Subcutaneous abdominal adipose tissue (tissue), 5 donors: ENCODE results near the gene TWNK.

Source experiments
- H3K27ac ChIP-seq: one replicate; pipeline ENCODE4 v1.7.0; 2013; ENCODE audit warnings: low read depth, mild to moderate bottlenecking, inconsistent platforms, low read length, moderate library complexity
- H3K27me3 ChIP-seq, 5 donors: one replicate each; pipeline ENCODE4 v1.7.0; 2013; ENCODE audit warnings: low read length in 5 of 5, inconsistent platforms in 1 of 5; ENCODE audit not compliant: control insufficient read depth in 5 of 5, insufficient read depth in 4 of 5
- H3K36me3 ChIP-seq, 5 donors: one replicate each; pipeline ENCODE4 v1.7.0; 2013; ENCODE audit warnings: low read length in 5 of 5; ENCODE audit not compliant: control insufficient read depth in 5 of 5, insufficient read depth in 5 of 5
- H3K4me1 ChIP-seq, 5 donors: one replicate each; pipeline ENCODE4 v1.7.0; 2013; ENCODE audit warnings: low read length in 5 of 5, mild to moderate bottlenecking in 3 of 5, moderate library complexity in 1 of 5; ENCODE audit not compliant: control insufficient read depth in 5 of 5, insufficient read depth in 5 of 5
- H3K4me3 ChIP-seq, 5 donors: one replicate each; pipeline ENCODE4 v1.7.0; 2013; ENCODE audit warnings: low read length in 5 of 5, low read depth in 1 of 5
- H3K9ac ChIP-seq, 5 donors: one replicate each; pipeline ENCODE4 v1.7.0; 2013; ENCODE audit warnings: low read length in 5 of 5, mild to moderate bottlenecking in 4 of 5, moderate library complexity in 3 of 5
- H3K9me3 ChIP-seq, 5 donors: one replicate each; pipeline ENCODE4 v1.7.0; 2013; ENCODE audit warnings: low read length in 5 of 5; ENCODE audit not compliant: control insufficient read depth in 5 of 5
- donor health status: healthy.
- donor health status: healthy.
- donor health status: healthy.
- donor health status: healthy.
- donor health status: healthy.

The TWNK gene

GRCh38 chr10:101000915-101001658 lies 13.7 kb downstream of the TWNK start:
- H3K4me1 ChIP-seq: peaks cover 16 to 85% (median 80%) of the 10 kb centered on the region in 5 donors
- no peaks in the 10 kb centered on the region for H3K27me3 ChIP-seq
- peaks cover 0 to 38% (median 31%) of the 10 kb centered on the region in 5 donors for H3K36me3 ChIP-seq
- peak overlapping the region; percentile 93 to 99 (median 98) for H3K9ac ChIP-seq
- no peaks in the 10 kb centered on the region for H3K9me3 ChIP-seq
- peak overlapping the region; percentile 91 to 97 (median 93) for H3K4me3 ChIP-seq
- H3K27ac ChIP-seq: peak overlapping the region; percentile 99

GRCh38 chr10:101001659-101002035 lies 14.3 kb downstream of the TWNK start:
- H3K9ac ChIP-seq: peak overlapping the region; percentile 53 to 99 (median 98)

DNA sequence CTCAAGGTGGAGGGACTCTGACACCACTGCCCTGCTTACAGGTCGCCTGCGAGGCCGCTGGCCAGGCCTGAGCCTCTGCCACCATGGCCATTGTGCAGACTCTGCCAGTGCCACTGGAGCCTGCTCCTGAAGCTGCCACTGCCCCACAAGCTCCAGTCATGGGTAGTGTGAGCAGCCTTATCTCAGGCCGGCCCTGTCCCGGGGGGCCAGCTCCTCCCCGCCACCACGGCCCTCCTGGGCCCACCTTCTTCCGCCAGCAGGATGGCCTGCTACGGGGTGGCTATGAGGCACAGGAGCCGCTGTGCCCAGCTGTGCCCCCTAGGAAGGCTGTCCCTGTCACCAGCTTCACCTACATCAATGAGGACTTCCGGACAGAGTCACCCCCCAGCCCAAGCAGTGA lies 15.1 kb downstream of the TWNK start:
- no peaks in the 10 kb centered on the region for H3K27me3 ChIP-seq
- no peaks in the 10 kb centered on the region for H3K9me3 ChIP-seq
- H3K27ac ChIP-seq: peak overlapping the region; percentile 99
- H3K9ac ChIP-seq: peak overlapping the region in 4 of 5 donors; percentile 53 to 99 (median 98)
- peaks cover 16 to 82% (median 70%) of the 10 kb centered on the region in 5 donors for H3K4me1 ChIP-seq
- H3K36me3 ChIP-seq: peaks cover 0 to 52% (median 44%) of the 10 kb centered on the region in 5 donors
- H3K4me3 ChIP-seq: peak overlapping the region in 3 of 5 donors; percentile 91 to 93 (median 93)

More at GRCh38 chr10:101001659-101002035, 14.3 kb downstream of the TWNK start:
- H3K27ac ChIP-seq: peak overlapping the region; percentile 99
- no peaks in the 10 kb centered on the region for H3K27me3 ChIP-seq
- peaks cover 0 to 44% (median 36%) of the 10 kb centered on the region in 5 donors for H3K36me3 ChIP-seq
- peak overlapping the region; percentile 10 to 97 (median 93) for H3K4me3 ChIP-seq
- H3K9me3 ChIP-seq: no peaks in the 10 kb centered on the region
- H3K4me1 ChIP-seq: peaks cover 16 to 80% (median 75%) of the 10 kb centered on the region in 5 donors

DNA sequence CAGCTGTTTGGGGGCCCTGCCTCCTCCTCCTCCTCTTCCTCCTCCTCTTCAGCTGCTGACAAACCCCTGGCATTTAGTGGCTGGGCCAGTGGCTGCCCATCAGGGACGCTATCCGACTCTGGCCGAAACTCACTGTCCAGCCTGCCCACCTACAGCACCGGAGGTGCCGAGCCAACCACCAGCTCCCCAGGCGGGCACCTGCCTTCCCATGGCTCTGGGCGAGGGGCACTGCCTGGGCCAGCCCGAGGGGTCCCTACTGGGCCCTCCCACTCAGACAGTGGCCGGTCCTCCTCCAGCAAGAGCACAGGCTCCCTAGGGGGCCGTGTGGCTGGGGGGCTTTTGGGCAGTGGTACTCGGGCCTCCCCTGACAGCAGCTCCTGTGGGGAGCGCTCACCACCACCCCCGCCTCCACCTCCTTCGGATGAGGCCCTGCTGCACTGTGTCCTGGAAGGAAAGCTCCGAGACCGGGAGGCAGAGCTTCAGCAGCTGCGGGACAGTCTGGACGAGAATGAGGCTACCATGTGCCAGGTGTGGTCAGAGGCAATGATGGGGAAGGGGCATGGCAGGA lies 16.4 kb downstream of the TWNK start:
- Histone ChIP-seq H3K4me3 (no peak overlapping the region), H3K27ac (peak overlapping the region; percentile 70), H3K36me3 (peaks cover 0 to 52% (median 45%) of the 10 kb centered on the region in 5 donors), H3K9ac (peak overlapping the region in 1 of 5 donors; percentile 36), H3K4me1 (peaks cover 17 to 71% (median 59%) of the 10 kb centered on the region in 5 donors), H3K27me3 (no peaks in the 10 kb centered on the region), H3K9me3 (no peaks in the 10 kb centered on the region)

DNA sequence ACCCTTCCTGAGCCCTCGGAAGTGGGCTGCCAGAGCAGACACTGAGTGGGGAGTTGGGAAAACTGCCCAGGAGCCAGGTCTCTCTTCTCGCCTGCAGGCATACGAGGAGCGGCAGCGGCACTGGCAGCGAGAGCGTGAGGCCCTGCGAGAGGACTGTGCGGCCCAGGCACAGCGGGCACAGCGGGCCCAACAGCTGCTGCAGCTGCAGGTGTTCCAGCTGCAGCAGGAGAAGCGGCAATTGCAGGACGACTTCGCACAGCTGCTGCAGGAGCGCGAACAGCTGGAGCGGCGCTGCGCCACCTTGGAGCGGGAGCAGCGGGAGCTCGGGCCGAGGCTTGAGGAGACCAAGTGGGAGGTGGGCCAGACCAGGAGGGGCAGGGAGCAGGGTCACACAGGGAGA lies 18.0 kb downstream of the TWNK start:
- Histone ChIP-seq H3K9ac (no peak overlapping the region), H3K27ac (peak overlapping the region; percentile 41), H3K9me3 (no peaks in the 10 kb centered on the region), H3K36me3 (peaks cover 0 to 52% (median 45%) of the 10 kb centered on the region in 5 donors), H3K4me3 (no peak overlapping the region), H3K27me3 (no peaks in the 10 kb centered on the region), H3K4me1 (peaks cover 15 to 67% (median 51%) of the 10 kb centered on the region in 5 donors)

DNA sequence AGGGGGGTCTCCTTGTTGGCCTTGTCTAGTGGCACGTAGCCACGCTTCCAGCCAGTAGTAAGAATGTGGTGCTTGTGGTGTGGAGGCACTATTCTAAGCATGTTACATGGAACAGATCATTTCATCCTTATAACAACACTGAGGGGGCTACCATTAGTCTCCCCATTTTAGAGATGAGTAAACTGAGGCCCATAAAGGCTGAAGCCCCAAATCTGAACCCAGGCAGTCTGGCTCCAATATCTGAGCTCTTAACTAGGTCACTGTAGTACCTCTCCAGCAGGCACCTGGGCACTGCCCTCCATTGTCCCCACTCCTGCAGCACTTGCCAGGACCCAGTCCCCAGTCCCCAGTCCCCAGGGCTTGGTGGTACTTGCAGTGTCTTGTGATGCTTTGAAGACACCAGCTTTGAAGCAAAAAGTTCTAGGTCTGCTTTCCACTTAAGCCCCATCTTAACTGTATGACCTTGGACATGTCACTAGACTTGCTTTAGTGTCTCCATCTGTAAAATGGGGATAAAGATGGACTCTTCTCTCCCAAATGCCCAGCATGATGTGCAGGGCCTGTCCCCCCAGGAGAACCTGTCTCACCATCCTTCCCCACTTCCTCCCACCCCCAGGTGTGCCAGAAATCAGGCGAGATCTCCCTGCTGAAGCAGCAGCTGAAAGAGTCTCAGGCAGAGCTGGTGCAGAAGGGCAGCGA lies 18.7 kb downstream of the TWNK start:
- H3K36me3 ChIP-seq: peaks cover 0 to 52% (median 45%) of the 10 kb centered on the region in 5 donors
- H3K4me1 ChIP-seq: peaks cover 13 to 60% (median 45%) of the 10 kb centered on the region in 5 donors
- no peak overlapping the region for H3K9ac ChIP-seq
- H3K9me3 ChIP-seq: no peaks in the 10 kb centered on the region
- H3K4me3 ChIP-seq: no peak overlapping the region
- no peak overlapping the region for H3K27ac ChIP-seq
- H3K27me3 ChIP-seq: no peaks in the 10 kb centered on the region

- no peak overlapping the region for H3K4me3 ChIP-seq
- no peak overlapping the region for H3K27ac ChIP-seq
- peak overlapping the region in 1 of 5 donors; percentile 47 for H3K9ac ChIP-seq
- peaks cover 10 to 54% (median 38%) of the 10 kb centered on the region in 5 donors for H3K4me1 ChIP-seq
- no peaks in the 10 kb centered on the region for H3K9me3 ChIP-seq
- H3K27me3 ChIP-seq: no peaks in the 10 kb centered on the region
- H3K36me3 ChIP-seq: peaks cover 0 to 52% (median 45%) of the 10 kb centered on the region in 5 donors
Measured at GRCh38 chr10:101006593-101007098, 19.3 kb downstream of the TWNK start.

GRCh38 chr10:101007099-101007711 lies 19.9 kb downstream of the TWNK start:
- H3K27ac ChIP-seq: no peak overlapping the region
- H3K9ac ChIP-seq: peak overlapping the region in 1 of 5 donors; percentile 47
- H3K36me3 ChIP-seq: peaks cover 0 to 51% (median 45%) of the 10 kb centered on the region in 5 donors
- no peak overlapping the region for H3K4me3 ChIP-seq
- no peaks in the 10 kb centered on the region for H3K27me3 ChIP-seq
- H3K4me1 ChIP-seq: peaks cover 5 to 52% (median 34%) of the 10 kb centered on the region in 5 donors
- no peaks in the 10 kb centered on the region for H3K9me3 ChIP-seq

DNA sequence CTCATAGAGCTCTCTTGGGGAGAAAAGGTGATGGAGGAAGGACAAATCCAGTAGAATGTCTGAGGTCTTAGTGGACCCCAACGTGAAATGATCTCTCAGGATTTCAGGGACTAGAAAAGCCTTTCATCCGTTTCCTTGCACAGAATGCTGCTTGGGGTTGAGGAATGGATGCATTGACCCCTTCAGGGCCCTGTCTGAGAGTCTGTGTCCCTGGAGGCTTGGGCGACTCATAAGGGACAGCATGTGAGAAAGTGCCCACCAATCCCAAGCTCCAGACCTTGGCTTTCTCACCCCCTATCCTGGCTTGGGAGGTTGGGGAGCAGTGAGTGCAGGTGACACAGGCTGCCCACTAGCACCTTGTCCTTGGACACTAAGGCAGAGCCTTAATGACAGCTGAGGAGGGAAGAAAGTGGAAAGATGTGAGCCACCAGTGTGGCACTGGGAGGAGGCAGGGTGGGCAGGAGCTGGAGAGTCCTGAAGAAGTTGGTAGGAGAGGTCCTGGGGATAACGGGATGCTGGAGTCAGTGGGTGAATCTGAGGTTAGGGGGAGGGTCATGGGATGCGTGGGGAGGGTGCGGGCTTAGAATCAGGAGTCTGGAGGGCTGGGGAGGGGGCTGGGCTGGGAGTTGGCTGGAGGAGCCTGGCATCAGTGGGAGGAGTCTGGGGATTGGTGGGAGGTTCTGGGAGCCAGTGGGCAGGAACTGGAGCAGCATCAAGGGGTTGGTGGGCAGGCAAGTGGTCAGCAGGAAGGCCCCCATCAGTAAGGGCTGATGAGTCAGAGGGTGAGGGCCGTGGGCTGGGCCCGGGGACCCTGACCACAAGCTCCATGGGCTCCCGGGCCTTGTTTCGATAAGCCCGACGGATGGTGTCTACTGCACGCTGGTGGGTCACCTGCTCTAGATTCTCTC lies 20.8 kb downstream of the TWNK start:
- peaks cover 8 to 52% (median 34%) of the 10 kb centered on the region in 5 donors for H3K4me1 ChIP-seq
- H3K27ac ChIP-seq: no peak overlapping the region
- H3K9ac ChIP-seq: no peak overlapping the region
- H3K36me3 ChIP-seq: peaks cover 0 to 42% (median 36%) of the 10 kb centered on the region in 5 donors
- no peaks in the 10 kb centered on the region for H3K9me3 ChIP-seq
- H3K4me3 ChIP-seq: no peak overlapping the region
- H3K27me3 ChIP-seq: no peaks in the 10 kb centered on the region
